Neutrophil (primary cell): Measurements from ENCODE around the gene FOSL1.
A peak's percentile ranks its signal among the peaks of the same experiment; 100 is the strongest.

Experiments
- H3K27ac ChIP-seq: fragments of 200-600 bp; sonication (generic); 2 replicates; pipeline ENCODE4 v1.5.1; 2016; ENCODE audit warnings: mild to moderate bottlenecking, moderate library complexity
- H3K27me3 ChIP-seq: fragments of 200-600 bp; sonication (generic); 2 replicates; pipeline ENCODE4 v1.6.0; 2016; ENCODE audit warnings: mild to moderate bottlenecking
- H3K36me3 ChIP-seq: fragments of 200-600 bp; sonication (generic); 2 replicates; pipeline ENCODE4 v1.5.1; 2017
- H3K4me1 ChIP-seq, 2 experiments: fragments of 200-600 bp in 1 of 2; sonication (generic) in 1 of 2; 1 replicate in 1 of 2; 2 replicates in 1 of 2; pipeline versions ENCODE4 v1.5.1 to v1.6.1; 2013 to 2016; ENCODE audit warnings: low read depth in 1 of 2, low read length in 1 of 2, mild to moderate bottlenecking in 1 of 2, moderate library complexity in 1 of 2; ENCODE audit not compliant: control insufficient read depth in 1 of 2, insufficient read depth in 1 of 2
- H3K4me3 ChIP-seq, 2 experiments: fragments of 200-600 bp in 1 of 2; sonication (generic) in 1 of 2; 1 replicate in 1 of 2; 2 replicates in 1 of 2; pipeline ENCODE4 v1.5.1; 2013 to 2016; ENCODE audit warnings: low read depth in 1 of 2, low read length in 1 of 2, mild to moderate bottlenecking in 1 of 2, moderate library complexity in 1 of 2
- H3K9me3 ChIP-seq: fragments of 200-600 bp; sonication (generic); 2 replicates; pipeline ENCODE4 v1.5.1; 2016
- CTCF ChIP-seq: fragments of 200-600 bp; sonication (generic); IDR thresholded peaks from 2 replicates; pipeline ENCODE4 v1.5.1; 2016; ENCODE audit warnings: antibody characterized with exemption

FOSL1 gene

DNA sequence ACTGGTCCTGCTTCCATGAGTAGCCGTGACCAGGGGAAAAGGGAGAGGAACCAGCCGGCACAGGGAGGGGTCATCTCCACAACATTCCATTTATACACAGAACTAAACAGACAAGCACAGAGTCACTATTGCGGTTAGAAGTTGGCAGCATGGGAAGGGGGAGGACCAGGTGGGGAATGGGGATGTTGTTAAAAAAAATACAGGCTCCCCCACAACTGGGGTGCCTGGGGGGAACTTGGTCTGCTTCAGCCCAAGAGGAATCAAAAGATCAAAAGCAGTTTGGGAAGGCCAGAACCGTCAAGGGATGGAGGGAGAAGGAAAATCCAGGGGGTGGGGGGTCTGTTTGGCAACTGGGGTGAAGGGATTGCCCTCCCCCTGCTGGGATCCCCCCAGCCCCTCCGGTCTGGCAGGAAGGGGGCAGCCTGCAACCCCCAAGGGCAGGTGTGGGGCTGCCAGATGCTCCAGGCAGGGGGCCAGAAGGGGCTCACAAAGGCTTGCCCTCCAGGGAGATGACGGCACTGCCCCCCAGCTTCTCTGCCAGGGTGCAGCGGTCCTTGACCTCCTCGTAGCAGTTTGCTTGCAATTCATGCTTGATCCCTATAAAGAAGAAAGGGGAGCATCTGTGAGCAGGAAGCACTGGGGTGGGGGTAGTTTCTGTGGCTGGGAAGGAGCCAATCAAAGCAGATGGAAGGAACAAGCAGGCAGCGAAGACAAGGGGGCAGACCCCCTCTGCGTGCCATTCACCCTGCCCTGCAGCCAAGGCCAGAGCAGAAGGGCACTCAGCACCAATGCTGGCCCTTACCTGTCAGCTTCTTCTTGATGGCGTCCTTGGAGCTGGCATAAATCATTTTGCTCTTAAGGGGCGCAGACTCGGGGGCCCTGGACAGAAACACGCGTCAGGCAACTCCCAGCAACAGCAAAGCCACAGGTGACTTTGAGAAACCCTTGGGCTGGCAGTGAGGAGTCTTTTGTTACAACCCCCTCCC, 45.0 kb downstream of the FOSL1 start:
- TF ChIP-seq CTCF: no peak
- H3K4me1 ChIP-seq: peaks cover 46 to 51% of the 10 kb centered on the region in 2 experiments
- H3K36me3 ChIP-seq: peaks cover 62% of the 10 kb centered on the region
- H3K9me3 ChIP-seq: no peaks in the 10 kb centered on the region
- H3K27ac ChIP-seq: peak overlapping the region; percentile 96
- H3K4me3 ChIP-seq: peak overlapping the region in 1 of 2 experiments; percentile 97
- H3K27me3 ChIP-seq: no peaks in the 10 kb centered on the region

GRCh38 chr11:65854161-65854592, 46.0 kb downstream of the FOSL1 start:
- TF ChIP-seq CTCF: no peak

DNA sequence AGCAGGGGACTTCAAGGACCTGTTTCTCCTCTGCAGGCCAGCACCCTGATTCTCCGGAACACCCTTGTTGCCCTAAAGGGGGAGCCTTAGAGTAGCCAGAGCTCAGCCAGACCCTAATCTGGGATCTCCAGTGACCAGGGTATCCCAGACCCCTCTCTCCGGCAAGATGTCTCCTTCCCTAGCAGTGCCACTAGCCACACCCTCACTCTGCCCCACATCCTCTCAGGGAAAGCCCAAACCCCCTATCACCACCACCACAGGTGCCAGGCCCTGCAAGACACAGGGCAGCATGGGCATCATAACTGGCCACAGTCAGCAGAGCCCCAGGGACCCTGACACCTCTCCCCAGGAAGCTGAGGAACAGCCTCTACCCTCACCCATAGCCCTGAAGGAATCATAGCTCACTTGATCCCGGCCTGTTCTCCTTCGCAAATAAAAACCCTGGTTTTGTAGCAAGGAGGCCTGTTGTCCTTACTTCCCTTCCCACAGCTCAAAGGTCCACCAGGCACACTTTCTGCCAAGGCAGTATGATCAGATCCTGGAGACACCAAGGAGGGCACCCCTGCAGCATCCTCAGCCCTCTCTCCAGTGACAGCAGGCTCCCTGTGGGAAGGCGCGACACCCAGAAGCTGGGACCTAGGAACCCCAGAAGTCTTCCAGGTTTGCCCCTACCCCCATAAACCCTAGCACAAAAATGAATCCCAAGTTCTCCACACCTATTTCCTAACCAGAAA, 46.8 kb downstream of the FOSL1 start:
- Histone ChIP-seq H3K4me1 (peaks cover 31 to 35% of the 10 kb centered on the region in 2 experiments), H3K27ac (peak overlapping the region; percentile 96), H3K36me3 (peaks cover 66% of the 10 kb centered on the region), H3K4me3 (no peak overlapping the region), H3K27me3 (no peaks in the 10 kb centered on the region), H3K9me3 (no peaks in the 10 kb centered on the region)
- no peak for TF ChIP-seq CTCF

More at GRCh38 chr11:65854161-65854592, 46.0 kb downstream of the FOSL1 start:
- peak overlapping the region; percentile 96 for H3K27ac ChIP-seq
- H3K9me3 ChIP-seq: no peaks in the 10 kb centered on the region
- peaks cover 38 to 43% of the 10 kb centered on the region in 2 experiments for H3K4me1 ChIP-seq
- H3K36me3 ChIP-seq: peaks cover 66% of the 10 kb centered on the region
- H3K4me3 ChIP-seq: no peak overlapping the region
- H3K27me3 ChIP-seq: no peaks in the 10 kb centered on the region

GRCh38 chr11:65852508-65853245, 47.5 kb downstream of the FOSL1 start:
- Histone ChIP-seq H3K36me3 (peaks cover 66% of the 10 kb centered on the region), H3K27me3 (no peaks in the 10 kb centered on the region), H3K9me3 (no peaks in the 10 kb centered on the region), H3K4me1 (peaks cover 29 to 34% of the 10 kb centered on the region in 2 experiments), H3K4me3 (no peak overlapping the region), H3K27ac (peak overlapping the region; percentile 96)
- no peak for TF ChIP-seq CTCF
